A673 (cell line): ENCODE results near the gene KCNA2. TPM values are rescaled to one million over a fixed set of nuclear protein-coding genes. Genes with fewer than 3 reads are reported as not detected.

Experiments used
- BruUV-seq: library from RNA; stranded (reverse); fragments of 400-500 nt; replicated peaks from 2 replicates; lab custom pipeline; 2021; lab: Mats Ljungman, UMichigan
- CTCF ChIA-PET: fragments of 300-600 bp; sonication (Branson Sonifier 250); formaldehyde crosslinking; loops from one replicate; lab custom pipeline; 2022; ENCODE audit warnings: antibody characterized with exemption; lab: Charles Lee
- POLR2A ChIA-PET: fragments of 300-600 bp; sonication (Branson Sonifier 250); formaldehyde crosslinking; loops from one replicate; lab custom pipeline; 2022; ENCODE audit warnings: antibody characterized with exemption; ENCODE audit not compliant: low non-redundant PET; lab: Charles Lee
- DNase-seq: peaks from one replicate; pipeline ENCODE4 v3.0.0-alpha.2; 2015; ENCODE audit warnings: low spot score
- H3K27ac ChIP-seq: fragments of 200-600 bp; sonication (generic); 2 replicates; pipeline ENCODE4 v1.5.1; 2016; ENCODE audit warnings: mixed run types, low read depth, mild to moderate bottlenecking, mixed read lengths, antibody characterized with exemption, low read length; ENCODE audit not compliant: poor library complexity, severe bottlenecking
- H3K27me3 ChIP-seq: fragments of 200-600 bp; sonication (generic); replicated peaks from 2 replicates; pipeline ENCODE4 v1.6.1; 2017; ENCODE audit warnings: mixed run types, low read depth, mild to moderate bottlenecking, mixed read lengths, antibody characterized with exemption, low read length; ENCODE audit not compliant: insufficient read depth, poor library complexity
- H3K36me3 ChIP-seq: fragments of 200-600 bp; sonication (generic); 2 replicates; pipeline ENCODE4 v1.6.1; 2016; ENCODE audit warnings: mixed run types, mild to moderate bottlenecking, mixed read lengths, antibody characterized with exemption, low read length; ENCODE audit not compliant: insufficient read depth, poor library complexity, severe bottlenecking
- H3K4me1 ChIP-seq: fragments of 200-600 bp; sonication (generic); 2 replicates; pipeline ENCODE4 v1.6.1; 2017; ENCODE audit warnings: mixed run types, mild to moderate bottlenecking, mixed read lengths, antibody characterized with exemption, low read length; ENCODE audit not compliant: insufficient read depth, poor library complexity, severe bottlenecking
- H3K4me3 ChIP-seq: fragments of 200-600 bp; sonication (generic); 2 replicates; pipeline ENCODE4 v1.5.1; 2016; ENCODE audit warnings: low read depth, mixed run types, mild to moderate bottlenecking, mixed read lengths, low read length; ENCODE audit not compliant: poor library complexity, severe bottlenecking
- H3K9me3 ChIP-seq: fragments of 200-600 bp; sonication (generic); 2 replicates; pipeline ENCODE4 v1.6.1; 2016; ENCODE audit warnings: mixed run types, low read depth, mild to moderate bottlenecking, mixed read lengths, antibody characterized with exemption, low read length; ENCODE audit not compliant: poor library complexity, severe bottlenecking
- EZH2 ChIP-seq: fragments of 200-600 bp; sonication (generic); IDR thresholded peaks from 2 replicates; pipeline ENCODE4 v1.6.1; 2017; ENCODE audit warnings: borderline replicate concordance, low read depth, mild to moderate bottlenecking, mixed read lengths, antibody characterized with exemption, low read length; ENCODE audit not compliant: poor library complexity, severe bottlenecking
- intact Hi-C: fragments of 100-400 bp; cut with micrococcal nuclease; formaldehyde crosslinking; loops from one replicate; pipeline ENCODE4 v1.10.0; 2022; ENCODE audit not compliant: unreplicated experiment
- total RNA-seq: library from RNA; stranded (reverse); gene quantifications from 2 replicates; pipeline ENCODE4 v1.2.3, GENCODE V29; 2021
- TF ChIP-seq, protein P1 (sequence below): fragments of 300-800, 200-600 bp; sonication (generic); conservative IDR thresholded peaks from 2 replicates; pipeline ENCODE4 v1.5.1; 2017; ENCODE audit warnings: low read depth, mild to moderate bottlenecking, antibody characterized with exemption, low read length, moderate library complexity, mixed read lengths

Gene KCNA2
- total RNA-seq, 1 experiment from 2014 or later, result 46.6 TPM

DNA sequence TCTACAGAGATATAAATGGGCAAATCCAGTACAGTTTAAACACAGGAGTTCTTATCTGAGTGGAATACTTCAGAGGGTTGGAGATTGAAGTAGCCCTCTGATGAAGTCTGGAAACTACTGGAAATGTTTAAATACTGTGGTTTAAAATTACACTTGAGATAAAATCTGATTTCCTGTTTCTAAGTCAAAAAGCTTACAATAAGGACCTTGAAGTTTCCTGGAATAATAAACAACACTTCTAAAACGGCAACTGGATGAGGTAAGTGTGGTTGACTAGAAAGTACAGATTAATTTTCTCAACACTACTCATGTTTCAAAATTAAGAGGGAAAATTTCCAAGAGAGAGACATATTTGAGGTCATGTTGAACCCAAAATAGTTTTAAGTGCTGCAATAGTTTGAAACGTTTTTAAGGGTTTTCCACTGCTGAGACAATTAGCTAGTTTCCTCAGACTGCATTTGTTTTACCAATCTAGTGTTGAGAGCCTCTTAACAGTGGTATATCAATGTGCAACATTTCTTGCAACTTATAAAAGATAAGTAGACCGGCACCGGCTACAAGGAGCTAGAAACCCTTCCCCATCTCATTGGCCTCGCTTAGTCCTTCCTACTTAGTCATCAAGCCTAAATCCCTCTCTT is 41.2 kb upstream of the KCNA2 start:
- Histone ChIP-seq H3K9me3 (no peaks in the 10 kb centered on the region), H3K4me3 (no peak overlapping the region), H3K36me3 (no peaks in the 10 kb centered on the region), H3K27me3 (peaks cover 18% of the 10 kb centered on the region), H3K4me1 (peaks cover 52% of the 10 kb centered on the region), H3K27ac (peak overlapping the region; percentile 56)
- TF ChIP-seq EZH2, result no peak
- TF ChIP-seq, protein P1, sequence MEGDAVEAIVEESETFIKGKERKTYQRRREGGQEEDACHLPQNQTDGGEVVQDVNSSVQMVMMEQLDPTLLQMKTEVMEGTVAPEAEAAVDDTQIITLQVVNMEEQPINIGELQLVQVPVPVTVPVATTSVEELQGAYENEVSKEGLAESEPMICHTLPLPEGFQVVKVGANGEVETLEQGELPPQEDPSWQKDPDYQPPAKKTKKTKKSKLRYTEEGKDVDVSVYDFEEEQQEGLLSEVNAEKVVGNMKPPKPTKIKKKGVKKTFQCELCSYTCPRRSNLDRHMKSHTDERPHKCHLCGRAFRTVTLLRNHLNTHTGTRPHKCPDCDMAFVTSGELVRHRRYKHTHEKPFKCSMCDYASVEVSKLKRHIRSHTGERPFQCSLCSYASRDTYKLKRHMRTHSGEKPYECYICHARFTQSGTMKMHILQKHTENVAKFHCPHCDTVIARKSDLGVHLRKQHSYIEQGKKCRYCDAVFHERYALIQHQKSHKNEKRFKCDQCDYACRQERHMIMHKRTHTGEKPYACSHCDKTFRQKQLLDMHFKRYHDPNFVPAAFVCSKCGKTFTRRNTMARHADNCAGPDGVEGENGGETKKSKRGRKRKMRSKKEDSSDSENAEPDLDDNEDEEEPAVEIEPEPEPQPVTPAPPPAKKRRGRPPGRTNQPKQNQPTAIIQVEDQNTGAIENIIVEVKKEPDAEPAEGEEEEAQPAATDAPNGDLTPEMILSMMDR, result no peak
- ChIA-PET POLR2A (interaction anchor here (0.6 kb wide), 1 partner anchor 317 kb away, joined by 3 read pairs; no protein-coding TSS in a partner anchor), CTCF (interaction anchor here (1.0 kb wide), 1 partner anchor 119 kb away, joined by 4 read pairs; no protein-coding TSS in a partner anchor)
- intact Hi-C loops, result loop anchor here (1.0 kb wide), 1 partner anchor 28 kb away; no protein-coding TSS in a partner anchor
- no TSS peak for BruUV-seq
- peak; percentile 88 for DNase-seq

DNA sequence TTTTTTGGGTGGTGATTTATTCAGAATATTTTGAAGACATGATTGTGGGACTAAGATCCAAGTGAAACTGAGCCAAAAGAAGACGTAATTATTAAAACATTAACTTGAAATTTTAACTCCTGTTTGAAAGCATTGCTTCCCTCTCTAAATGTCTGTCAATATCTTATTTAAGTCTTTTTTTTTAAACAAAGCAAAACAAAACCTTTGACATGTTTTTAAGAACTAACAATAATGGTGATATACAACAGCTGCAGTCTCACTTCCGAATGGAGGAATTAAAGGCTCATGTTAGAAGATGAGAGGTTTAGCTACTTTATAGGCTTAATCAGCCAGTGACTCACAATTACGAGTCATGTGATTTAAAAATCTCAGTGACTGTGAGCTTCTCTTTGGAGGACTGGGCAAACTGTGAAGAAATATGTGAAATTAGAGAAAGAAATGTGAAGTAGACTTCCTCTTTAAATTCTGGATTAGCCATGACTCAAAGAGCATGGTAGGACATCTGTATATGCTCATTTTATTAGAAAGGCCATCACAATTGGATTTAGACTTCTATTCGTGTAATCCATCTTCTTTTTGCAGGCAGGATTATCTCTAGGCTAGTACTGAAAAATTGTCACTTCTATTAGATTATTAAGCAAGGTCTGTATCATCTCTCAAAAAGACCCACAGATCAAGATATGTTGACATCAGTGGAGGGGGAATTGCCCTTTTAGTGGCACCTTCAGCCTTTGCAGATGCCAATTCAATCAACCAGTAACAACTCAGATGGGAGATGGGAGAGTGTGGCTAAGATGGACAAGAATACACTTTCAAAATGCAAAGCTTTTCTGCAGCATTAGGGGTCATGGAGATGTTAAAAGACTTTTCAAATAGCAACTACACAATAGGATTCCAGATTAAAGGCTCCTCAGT is 39.9 kb upstream of the KCNA2 start:
- Histone ChIP-seq H3K27ac (peak overlapping the region; percentile 56), H3K4me3 (no peak overlapping the region), H3K36me3 (no peaks in the 10 kb centered on the region), H3K9me3 (no peaks in the 10 kb centered on the region), H3K27me3 (peaks cover 17% of the 10 kb centered on the region), H3K4me1 (peaks cover 52% of the 10 kb centered on the region)
- no peak for TF ChIP-seq EZH2
- TF ChIP-seq, protein P1, result no peak
- POLR2A ChIA-PET, result interaction anchor here (0.7 kb wide), 1 partner anchor 11 kb away, joined by 4 read pairs; no protein-coding TSS in a partner anchor
- no TSS peak for BruUV-seq
- intact Hi-C loops, result no loop called here
- peak; percentile 95 for DNase-seq
- CTCF ChIA-PET, result interaction anchor here (1.0 kb wide), 1 partner anchor 120 kb away, joined by 4 read pairs; no protein-coding TSS in a partner anchor

- POLR2A ChIA-PET, result no interaction called here
- CTCF ChIA-PET, result no interaction called here
- Histone ChIP-seq H3K4me3 (no peak overlapping the region), H3K9me3 (no peaks in the 10 kb centered on the region), H3K27me3 (peaks cover 10% of the 10 kb centered on the region), H3K36me3 (no peaks in the 10 kb centered on the region), H3K27ac (peak overlapping the region; percentile 56), H3K4me1 (peaks cover 52% of the 10 kb centered on the region)
- no TSS peak for BruUV-seq
- no peak for TF ChIP-seq EZH2
- TF ChIP-seq, protein P1, result no peak
- DNase-seq, result peak; percentile 26
- intact Hi-C loops, result no loop called here
Measured at GRCh38 chr1:110645211-110645610, 39.1 kb upstream of the KCNA2 start.
